ENCODE results near the gene KIAA2012. TPM values are rescaled to one million over a fixed set of nuclear protein-coding genes. Genes with fewer than 3 reads are reported as not detected.
A peak's percentile ranks its signal among the peaks of the same experiment; 100 is the strongest.

KIAA2012 gene
- polyA plus RNA-seq, 3 donors = not detected

- WGBS (ENCODE audit: insufficient coverage) = 80% methylated on average over 1 of the region's 2 CpGs
- Mint-ChIP-seq H3K9me3 (no peaks in the 10 kb centered on the region), H3K27ac (no peak overlapping the region), H3K27me3 (ENCODE audit: low read depth in 3 of 3) (peaks cover 2 to 5% (median 4%) of the 10 kb centered on the region in 3 donors), H3K4me1 (peaks cover 2% of the 10 kb centered on the region), H3K36me3 (no peaks in the 10 kb centered on the region), H3K4me3 (no peak overlapping the region)
- Histone ChIP-seq H3K36me3 (replicated peaks in 1 of 2; ENCODE audit: control insufficient read depth in 1 of 2, insufficient read depth in 2 of 2, low read length in 2 of 2) (no peaks in the 10 kb centered on the region), H3K9me3 (replicated peaks in 1 of 2; ENCODE audit: control insufficient read depth in 1 of 2, insufficient read depth in 1 of 2, low read length in 2 of 2) (no peaks in the 10 kb centered on the region), H3K79me2 (ENCODE audit: insufficient read depth, low read length) (no peaks in the 10 kb centered on the region), H3K27ac (ENCODE audit: low read depth in 1 of 2, low read length in 2 of 2) (no peak overlapping the region), H3K4me2 (replicated peaks; ENCODE audit: extremely low read depth, low read length, poor library complexity, severe bottlenecking) (no peak overlapping the region), H3K4me3 (replicated peaks in 1 of 3; ENCODE audit: low read depth in 2 of 3, low read length in 3 of 3) (no peak overlapping the region), H3K9ac (ENCODE audit: insufficient read depth, low read length, poor library complexity, severe bottlenecking) (no peak overlapping the region), H4K20me1 (ENCODE audit: insufficient read depth, low read length) (no peaks in the 10 kb centered on the region), H3K4me1 (ENCODE audit: control insufficient read depth in 1 of 2, insufficient read depth in 2 of 2, low read length in 2 of 2) (no peaks in the 10 kb centered on the region), H2AFZ (ENCODE audit: insufficient read depth, low read depth, low read length, poor library complexity, severe bottlenecking) (no peak overlapping the region), H3K27me3 (ENCODE audit: control insufficient read depth in 2 of 2, insufficient read depth in 2 of 2, low read length in 2 of 2) (no peaks in the 10 kb centered on the region)
- DNase-seq = peak; percentile 17 to 27 (median 18)
- peak; percentile 72 for TF ChIP-seq CTCF (IDR thresholded peaks at IDR 0.05)
- intact Hi-C loops (cut with micrococcal nuclease) = loop anchor here in 1 of 2 donors (10.0 kb wide), 1 partner anchor 70 kb away; no protein-coding TSS in a partner anchor
These were observed 31.3 kb downstream of the KIAA2012 start for GRCh38 chr2:202104286-202104870.

GRCh38 chr2:202105025-202105424 lies 32.0 kb downstream of the KIAA2012 start:
- TF ChIP-seq CTCF (IDR thresholded peaks at IDR 0.05) = no peak
- Histone ChIP-seq H3K9me3 (replicated peaks in 1 of 2; ENCODE audit: control insufficient read depth in 1 of 2, insufficient read depth in 1 of 2, low read length in 2 of 2) (no peaks in the 10 kb centered on the region), H3K36me3 (replicated peaks in 1 of 2; ENCODE audit: control insufficient read depth in 1 of 2, insufficient read depth in 2 of 2, low read length in 2 of 2) (no peaks in the 10 kb centered on the region), H2AFZ (ENCODE audit: insufficient read depth, low read depth, low read length, poor library complexity, severe bottlenecking) (no peak overlapping the region), H3K4me2 (replicated peaks; ENCODE audit: extremely low read depth, low read length, poor library complexity, severe bottlenecking) (no peak overlapping the region), H3K9ac (ENCODE audit: insufficient read depth, low read length, poor library complexity, severe bottlenecking) (no peak overlapping the region), H3K79me2 (ENCODE audit: insufficient read depth, low read length) (no peaks in the 10 kb centered on the region), H3K27ac (ENCODE audit: low read depth in 1 of 2, low read length in 2 of 2) (no peak overlapping the region), H4K20me1 (ENCODE audit: insufficient read depth, low read length) (no peaks in the 10 kb centered on the region), H3K4me3 (replicated peaks in 1 of 3; ENCODE audit: low read depth in 2 of 3, low read length in 3 of 3) (no peak overlapping the region), H3K27me3 (ENCODE audit: control insufficient read depth in 2 of 2, insufficient read depth in 2 of 2, low read length in 2 of 2) (no peaks in the 10 kb centered on the region), H3K4me1 (ENCODE audit: control insufficient read depth in 1 of 2, insufficient read depth in 2 of 2, low read length in 2 of 2) (no peaks in the 10 kb centered on the region)
- DNase-seq = no peak
- H3K36me3 Mint-ChIP-seq = no peaks in the 10 kb centered on the region
- no peak overlapping the region for H3K4me3 Mint-ChIP-seq
- H3K9me3 Mint-ChIP-seq = no peaks in the 10 kb centered on the region
- intact Hi-C loops (cut with micrococcal nuclease) = loop anchor here in 1 of 2 donors (10.0 kb wide), 1 partner anchor 70 kb away; no protein-coding TSS in a partner anchor
- no peak overlapping the region for H3K27ac Mint-ChIP-seq
- peaks cover 4 to 5% (median 4%) of the 10 kb centered on the region in 3 donors for H3K27me3 Mint-ChIP-seq (ENCODE audit: low read depth in 3 of 3)
- H3K4me1 Mint-ChIP-seq = peaks cover 2% of the 10 kb centered on the region

Data from CD14-positive monocyte (primary cell).